ENCODE data around the gene GRHL3.

- no peak for TF ChIP-seq POLR2A (IDR thresholded peaks at IDR 0.05)
- TF ChIP-seq CTCF (IDR thresholded peaks at IDR 0.05), result no peak
Observed at GRCh38 chr1:24294228-24294672, 24.9 kb upstream of the GRHL3 start.
